ENCODE results near the gene DDX3X.

- TF ChIP-seq CTCF (conservative IDR thresholded peaks at IDR 0.05 in 1 of 2, IDR thresholded peaks at IDR 0.05 in 1 of 2; ENCODE audit: low read depth in 1 of 2, low read length in 2 of 2) (no peak), EZH2 (IDR thresholded peaks at IDR 0.05; ENCODE audit: low read length, missing control alignments) (no peak)
Measured at GRCh38 chrX:41327341-41327740, 6.6 kb upstream of the DDX3X start.

Measured in fibroblast of lung (primary cell).